ENCODE data around the gene COL8A2. TPM values are rescaled to one million over a fixed set of nuclear protein-coding genes. Genes with fewer than 3 reads are reported as not detected.

Gene COL8A2
- total RNA-seq (2021): 0.22 and 0.24 TPM in 2 replicates
- Bru-seq, nascent RNA: percentile 9 among the genes with signal in this experiment
- BruChase-seq, experiment 1, labeled RNA remaining after a 2-hour chase: percentile 9 among the genes with signal in this experiment
- percentile 13 among the genes with signal in this experiment for BruChase-seq, experiment 2, labeled RNA remaining after a 6-hour chase
- long read RNA-seq: 0 reads

GRCh38 chr1:36125129-36125991, at the start of gene COL8A2:
COL8A2 (minus strand) TSS chr1:36125222; CDS start chr1:36100242, 24,980 bp downstream.
- Histone ChIP-seq H3K4me1 (ENCODE audit: insufficient read depth, low read length, poor library complexity, severe bottlenecking) (no peaks in the 10 kb centered on the region), H3K9me3 (ENCODE audit: low read depth, low read length, poor library complexity, severe bottlenecking) (no peaks in the 10 kb centered on the region), H3K36me3 (ENCODE audit: insufficient read depth, low read length, poor library complexity, severe bottlenecking) (no peaks in the 10 kb centered on the region), H3K27ac (ENCODE audit: low read depth, low read length, poor library complexity, severe bottlenecking) (no peak within 1 kb of the TSS), H3K27me3 (replicated peaks; ENCODE audit: insufficient read depth, low read depth, low read length, poor library complexity) (peaks cover 13% of the 10 kb centered on the region), H3K4me3 (ENCODE audit: low read depth, low read length, poor library complexity, severe bottlenecking) (peak within 1 kb of the TSS; percentile 35)
- intact Hi-C loops (cut with micrococcal nuclease; ENCODE audit: unreplicated experiment): no loop called here
- no peak for TF ChIP-seq CTCF (conservative IDR thresholded peaks at IDR 0.05; ENCODE audit: low read depth, low read length)
- TF ChIP-seq EZH2 (IDR thresholded peaks at IDR 0.05; ENCODE audit: borderline replicate concordance, low read depth, low read length, poor library complexity, severe bottlenecking): no peak
- POLR2A ChIA-PET (ENCODE audit: low non-redundant PET): no interaction called here
- CTCF ChIA-PET: no interaction called here
- DNase-seq (ENCODE audit: low spot score): no peak
- BruUV-seq (replicated peaks): no TSS peak

- intact Hi-C loops (cut with micrococcal nuclease; ENCODE audit: unreplicated experiment): no loop called here
- TF ChIP-seq EZH2 (IDR thresholded peaks at IDR 0.05; ENCODE audit: borderline replicate concordance, low read depth, low read length, poor library complexity, severe bottlenecking): no peak
- TF ChIP-seq CTCF (conservative IDR thresholded peaks at IDR 0.05; ENCODE audit: low read depth, low read length): no peak
- Histone ChIP-seq H3K4me3 (ENCODE audit: low read depth, low read length, poor library complexity, severe bottlenecking) (no peak overlapping the region), H3K4me1 (ENCODE audit: insufficient read depth, low read length, poor library complexity, severe bottlenecking) (no peaks in the 10 kb centered on the region), H3K27me3 (replicated peaks; ENCODE audit: insufficient read depth, low read depth, low read length, poor library complexity) (no peaks in the 10 kb centered on the region), H3K36me3 (ENCODE audit: insufficient read depth, low read length, poor library complexity, severe bottlenecking) (peaks cover 81% of the 10 kb centered on the region), H3K27ac (ENCODE audit: low read depth, low read length, poor library complexity, severe bottlenecking) (no peak overlapping the region), H3K9me3 (ENCODE audit: low read depth, low read length, poor library complexity, severe bottlenecking) (no peaks in the 10 kb centered on the region)
- BruUV-seq (replicated peaks): no TSS peak
- DNase-seq (ENCODE audit: low spot score): no peak
- ChIA-PET CTCF (no interaction called here), POLR2A (ENCODE audit: low non-redundant PET) (no interaction called here)
Observed at GRCh38 chr1:36174713-36175112, 49.7 kb upstream of the COL8A2 start.

- no TSS peak for BruUV-seq (replicated peaks)
- Histone ChIP-seq H3K4me1 (ENCODE audit: insufficient read depth, low read length, poor library complexity, severe bottlenecking) (no peaks in the 10 kb centered on the region), H3K27ac (ENCODE audit: low read depth, low read length, poor library complexity, severe bottlenecking) (no peak overlapping the region), H3K36me3 (ENCODE audit: insufficient read depth, low read length, poor library complexity, severe bottlenecking) (peaks cover 63% of the 10 kb centered on the region), H3K4me3 (ENCODE audit: low read depth, low read length, poor library complexity, severe bottlenecking) (no peak overlapping the region), H3K27me3 (replicated peaks; ENCODE audit: insufficient read depth, low read depth, low read length, poor library complexity) (no peaks in the 10 kb centered on the region), H3K9me3 (ENCODE audit: low read depth, low read length, poor library complexity, severe bottlenecking) (no peaks in the 10 kb centered on the region)
- CTCF ChIA-PET: no interaction called here
- no peak for TF ChIP-seq CTCF (conservative IDR thresholded peaks at IDR 0.05; ENCODE audit: low read depth, low read length)
- DNase-seq (ENCODE audit: low spot score): peak; percentile 44
- POLR2A ChIA-PET (ENCODE audit: low non-redundant PET): no interaction called here
- intact Hi-C loops (cut with micrococcal nuclease; ENCODE audit: unreplicated experiment): no loop called here
Observed at GRCh38 chr1:36172983-36173382, 48.0 kb upstream of the COL8A2 start.

All from A673 (cell line).